SKM-1 (cell line): Measurements from ENCODE around the gene ADARB1.

Experiments
- DNase-seq: peaks from one replicate; lab custom pipeline; 2025; ENCODE audit not compliant: unreplicated experiment; lab: John Stamatoyannopoulos, UW

The ADARB1 gene

DNA sequence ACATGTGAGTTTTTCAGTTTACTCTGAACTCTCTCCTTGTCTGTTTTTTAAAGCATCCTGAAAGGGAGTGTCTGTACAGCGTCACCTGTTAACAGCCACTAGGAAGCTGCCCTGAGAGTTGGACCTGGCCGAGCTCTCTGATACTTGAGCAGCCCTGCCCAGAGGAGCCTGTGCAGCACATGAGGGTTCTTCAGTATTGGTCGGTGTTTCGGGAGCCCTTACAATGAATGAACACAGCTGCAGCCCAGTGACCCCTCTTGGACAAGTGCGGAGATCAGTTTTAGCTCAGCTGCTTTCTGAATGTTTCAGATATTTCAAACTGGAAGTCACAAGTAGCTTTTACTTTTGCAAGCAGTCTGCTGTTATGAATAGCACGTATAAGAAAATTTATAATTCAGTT lies 39.2 kb downstream of the ADARB1 start:
- no peak for DNase-seq

DNA sequence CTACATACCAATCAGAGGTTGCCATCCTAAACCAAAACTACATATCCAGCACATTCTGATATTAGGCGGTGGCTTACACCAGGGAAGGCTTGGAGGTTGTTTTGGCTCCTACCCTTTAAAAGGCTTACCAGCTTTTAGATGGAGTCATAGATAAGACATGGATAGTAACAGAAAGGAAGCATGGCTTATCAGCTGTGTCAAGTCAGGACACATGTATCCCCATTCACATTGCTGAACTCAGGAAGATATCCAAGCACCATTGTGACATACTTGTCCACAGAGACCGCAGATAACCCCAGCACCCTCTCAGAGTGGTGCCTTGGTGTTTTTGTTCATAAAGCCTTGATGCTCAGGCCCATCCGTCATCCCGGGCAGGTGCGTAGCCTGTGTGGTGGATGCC lies 39.7 kb downstream of the ADARB1 start:
- no peak for DNase-seq

- no peak for DNase-seq
Observed at GRCh38 chr21:45114475-45114874, 40.1 kb downstream of the ADARB1 start.

GRCh38 chr21:45115141-45115540 lies 40.8 kb downstream of the ADARB1 start:
- DNase-seq: no peak

DNA sequence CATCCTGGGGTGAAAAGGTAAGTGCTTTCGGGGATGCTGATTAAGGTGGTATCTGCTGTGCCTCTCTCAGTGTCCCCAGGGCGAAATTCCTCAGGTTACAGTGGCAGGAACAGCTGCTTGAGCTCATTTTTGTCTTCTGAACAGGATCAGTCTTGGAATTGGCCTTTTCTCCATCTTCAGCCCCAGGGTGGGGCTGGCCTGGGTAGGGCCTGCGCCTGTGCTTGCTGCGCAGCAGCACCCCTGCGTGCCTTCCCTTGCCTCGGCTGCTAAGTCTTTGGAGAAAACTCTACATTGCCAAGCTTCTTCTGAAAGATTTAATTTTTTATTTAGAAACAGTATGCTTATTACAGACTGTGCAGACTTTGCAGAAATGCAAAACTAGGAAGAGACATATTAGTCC lies 41.7 kb downstream of the ADARB1 start:
- no peak for DNase-seq

- no peak for DNase-seq
Observed at GRCh38 chr21:45117314-45117713, 42.9 kb downstream of the ADARB1 start.

DNA sequence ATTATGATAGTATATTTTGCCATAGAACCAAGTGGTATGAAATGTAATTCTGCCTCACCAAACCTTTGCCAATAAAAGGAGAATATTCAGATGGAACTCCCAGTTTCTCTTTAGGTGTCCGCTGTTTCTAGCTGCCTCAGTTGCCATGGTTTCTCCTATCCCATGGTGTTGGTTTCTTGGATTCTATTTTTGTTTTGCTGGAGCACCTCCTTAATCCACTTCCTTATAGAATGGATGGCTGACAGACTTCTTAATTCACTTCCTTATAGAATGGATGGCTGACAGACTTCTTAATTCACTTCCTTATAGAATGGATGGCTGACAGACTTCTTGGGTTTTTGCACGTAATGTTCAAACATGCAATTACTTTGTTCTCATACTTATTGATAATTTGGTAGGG lies 43.7 kb downstream of the ADARB1 start:
- no peak for DNase-seq

DNA sequence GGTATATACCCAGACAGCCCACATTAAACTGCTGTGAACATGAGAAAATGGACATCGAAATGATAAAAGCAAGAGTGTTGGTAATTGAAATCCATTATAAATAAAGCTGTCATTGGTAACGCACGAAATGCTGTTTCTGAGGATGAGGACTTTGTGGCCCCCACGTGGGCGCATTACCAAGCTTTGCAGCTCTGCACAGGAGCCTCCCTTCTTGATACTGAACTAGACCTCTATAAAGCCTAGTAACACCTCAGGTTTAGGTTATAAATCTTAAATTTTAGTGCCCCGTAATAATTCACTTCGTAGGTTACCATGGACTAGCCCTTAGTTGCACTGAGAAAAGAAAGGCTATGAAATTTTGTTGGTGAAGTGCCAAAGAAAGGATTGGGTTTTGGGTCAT lies 45.4 kb downstream of the ADARB1 start:
- no peak for DNase-seq

DNA sequence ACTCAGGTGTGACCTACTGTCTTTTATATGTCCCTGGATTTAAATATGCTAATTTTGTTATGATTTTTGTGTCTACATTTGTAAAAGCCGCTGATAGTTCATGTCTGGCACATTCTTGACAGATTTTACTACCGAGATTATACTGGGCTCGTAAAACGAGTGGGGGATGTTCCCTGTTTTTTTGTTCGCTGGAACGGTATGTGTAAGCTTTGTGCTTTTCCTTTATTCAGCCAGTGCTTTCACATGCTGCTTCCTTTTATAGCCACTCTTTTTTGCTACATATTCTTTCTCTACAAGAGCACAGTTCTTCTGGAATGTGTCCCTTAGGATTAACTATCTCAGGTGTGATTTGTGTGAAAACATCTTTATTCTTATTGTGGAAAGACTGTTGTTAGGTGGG lies 46.6 kb downstream of the ADARB1 start:
- no peak for DNase-seq

- no peak for DNase-seq
Observed at GRCh38 chr21:45122030-45122429, 47.6 kb downstream of the ADARB1 start.

- DNase-seq: no peak
Observed at GRCh38 chr21:45122432-45123132, 48.2 kb downstream of the ADARB1 start.

DNA sequence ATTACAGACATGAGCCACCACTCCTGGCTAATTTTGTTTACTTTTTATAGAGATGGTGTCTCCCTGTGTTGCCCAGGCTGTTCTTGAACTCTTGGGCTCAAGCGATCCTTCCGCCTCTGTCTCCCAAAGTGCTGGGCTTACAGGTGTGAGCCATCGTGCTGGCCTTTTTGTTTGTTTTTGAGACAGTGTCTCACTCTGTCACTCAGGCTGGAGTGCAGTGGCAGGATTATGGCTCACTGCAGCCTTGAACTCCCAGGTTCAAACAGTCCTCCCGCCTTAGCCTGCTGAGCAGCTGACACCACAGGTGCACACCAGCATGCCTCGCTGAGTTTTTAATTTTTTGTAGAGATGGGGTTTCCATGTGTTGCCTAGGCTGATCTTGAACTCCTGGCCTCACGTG lies 49.1 kb downstream of the ADARB1 start:
- no peak for DNase-seq

DNA sequence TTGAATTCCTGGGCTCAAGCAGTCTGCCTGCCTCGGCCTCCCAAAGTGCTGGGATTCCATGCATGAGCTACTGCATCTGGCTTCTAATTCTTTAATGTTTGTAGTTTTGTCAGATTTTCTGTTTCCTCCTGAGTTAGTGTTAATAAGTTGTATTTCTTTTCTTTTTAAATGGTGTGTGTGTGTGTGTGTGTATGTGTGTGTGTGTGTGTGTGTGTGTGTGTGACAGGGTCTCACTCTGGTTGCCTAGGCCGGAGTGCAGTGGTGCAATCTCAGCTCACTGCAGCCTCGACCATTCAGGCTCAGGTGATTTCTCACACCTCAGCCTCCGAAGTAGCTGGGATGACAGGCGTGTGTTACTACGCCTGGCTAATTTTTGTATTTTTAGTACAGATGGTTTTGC lies 50.2 kb downstream of the ADARB1 start:
- DNase-seq: no peak

GRCh38 chr21:45125357-45125756 lies 51.0 kb downstream of the ADARB1 start:
- DNase-seq: no peak

- DNase-seq: no peak
Observed at GRCh38 chr21:45126204-45126626, 51.8 kb downstream of the ADARB1 start.

DNA sequence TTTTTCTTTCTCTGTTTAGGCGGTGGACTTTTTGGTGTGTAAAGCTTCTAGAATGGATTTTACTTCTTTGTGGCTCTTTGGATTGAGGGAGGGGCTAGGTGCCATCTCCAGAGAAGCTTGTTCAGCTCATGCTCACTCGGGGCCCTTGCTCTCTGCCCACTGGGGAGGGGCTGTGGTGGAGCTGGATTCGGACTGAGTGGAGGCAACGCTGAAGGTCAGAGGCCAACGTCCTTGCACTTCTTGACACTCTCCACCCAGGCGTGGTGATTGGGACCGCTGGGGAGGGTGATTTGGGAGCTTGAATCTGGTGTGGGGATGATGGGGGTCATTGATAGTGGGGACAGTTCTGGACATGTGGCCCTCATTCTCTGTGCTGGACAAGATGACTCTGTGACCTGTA lies 52.6 kb downstream of the ADARB1 start:
- no peak for DNase-seq

DNA sequence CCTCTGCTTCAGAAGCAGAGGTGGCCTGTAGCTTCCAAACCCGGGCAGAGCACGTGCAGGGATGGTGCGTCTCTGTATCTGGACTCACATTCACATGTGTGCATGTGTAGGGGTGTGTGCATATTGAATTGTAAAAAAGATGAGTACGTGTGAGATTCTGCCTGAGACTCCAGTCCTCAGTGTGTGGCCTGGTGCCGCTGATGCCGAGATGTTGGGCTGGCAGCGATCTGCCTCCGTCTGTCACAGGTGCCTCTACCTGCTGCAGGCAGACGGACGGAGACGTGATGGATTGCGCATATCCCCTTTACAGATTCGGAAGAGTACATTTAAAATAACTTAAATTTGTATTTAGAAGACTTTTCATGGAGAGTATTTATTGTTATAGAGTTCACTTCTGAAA lies 53.6 kb downstream of the ADARB1 start:
- no peak for DNase-seq

GRCh38 chr21:45128613-45129188 lies 54.3 kb downstream of the ADARB1 start:
- no peak for DNase-seq

GRCh38 chr21:45129189-45129923 lies 55.0 kb downstream of the ADARB1 start:
- no peak for DNase-seq

DNA sequence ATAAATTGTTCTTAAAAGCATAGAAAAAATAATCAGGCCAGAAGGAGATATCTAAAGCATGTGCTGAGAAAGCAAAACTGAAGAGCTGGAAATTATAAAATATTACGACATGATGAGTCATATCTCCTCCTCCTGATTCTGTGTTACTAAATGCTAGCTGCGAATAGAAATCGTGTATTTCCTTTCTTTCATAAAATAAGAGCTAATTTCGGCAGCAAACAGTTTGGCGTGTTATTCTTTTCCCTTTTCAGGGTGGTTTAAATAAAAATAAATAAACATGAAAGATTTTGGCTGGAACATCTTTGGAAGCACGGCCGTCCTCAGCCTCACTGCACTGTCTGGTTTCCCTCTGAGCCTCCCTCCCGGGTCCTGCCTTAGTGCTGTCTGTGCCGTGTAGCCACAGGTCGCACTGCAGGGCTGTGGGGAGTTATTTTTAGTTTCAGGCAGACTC lies 56.0 kb downstream of the ADARB1 start:
- DNase-seq: no peak

DNA sequence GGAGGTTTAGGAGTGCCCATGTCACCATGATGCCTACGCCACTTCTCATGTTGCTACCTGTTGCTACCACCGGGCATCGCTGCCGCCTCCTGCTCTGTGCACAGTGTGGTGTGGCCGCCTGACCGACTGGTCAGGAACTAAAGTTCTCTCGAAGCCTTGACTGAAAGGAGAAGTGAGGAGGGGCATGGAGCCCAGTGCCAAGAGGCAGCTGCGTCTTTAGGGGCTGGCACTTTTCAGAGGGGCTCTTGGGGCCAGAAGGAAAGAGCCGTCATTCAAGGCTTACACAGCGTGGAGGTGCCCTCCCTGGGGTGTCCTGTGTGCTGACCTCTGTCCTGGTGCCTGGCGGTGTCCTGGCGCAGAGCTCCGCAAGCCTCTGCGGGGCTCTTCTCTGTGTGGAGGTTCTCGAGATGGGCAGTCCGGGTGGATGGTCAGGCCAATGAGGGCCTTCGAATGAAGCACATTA lies 57.2 kb downstream of the ADARB1 start:
- no peak for DNase-seq
